Right forelimb (tissue), 1 donor: ENCODE measurements around the gene KRTAP4-8.
"Not testable (repeated sequence)": the region's sequence is repeated elsewhere in the genome, so short reads cannot be mapped to it uniquely, and the experiment has no call there.

Experiments used
- DNase-seq: peaks from one replicate; pipeline ENCODE4 v3.0.0-alpha.2; 2018

KRTAP4-8 gene

DNA sequence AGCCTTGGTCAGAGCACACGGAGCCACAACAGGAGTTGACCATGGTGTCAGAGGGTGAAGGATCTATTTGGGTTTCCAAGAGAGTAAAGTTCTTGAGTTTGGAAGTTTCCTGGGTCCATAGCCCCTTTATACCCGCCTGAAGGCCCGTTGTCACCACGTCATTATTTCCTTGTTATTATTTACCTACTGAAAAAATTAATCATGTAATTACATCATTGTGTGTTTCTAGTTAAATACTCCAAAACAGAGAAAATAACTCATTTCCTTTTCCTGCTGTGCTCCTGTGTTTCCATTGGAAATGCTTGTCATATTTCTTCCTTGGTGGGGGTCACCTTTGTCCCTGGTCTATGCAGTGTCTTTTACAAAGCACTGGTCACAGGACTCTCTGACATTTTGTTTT, at the start of gene KRTAP4-8:
Gene KRTAP4-8, minus strand, starts transcription at position 101 of the 400 bp plus-strand sequence. Its CDS starts 58 bp downstream, at position 43.
- no peak for DNase-seq

DNA sequence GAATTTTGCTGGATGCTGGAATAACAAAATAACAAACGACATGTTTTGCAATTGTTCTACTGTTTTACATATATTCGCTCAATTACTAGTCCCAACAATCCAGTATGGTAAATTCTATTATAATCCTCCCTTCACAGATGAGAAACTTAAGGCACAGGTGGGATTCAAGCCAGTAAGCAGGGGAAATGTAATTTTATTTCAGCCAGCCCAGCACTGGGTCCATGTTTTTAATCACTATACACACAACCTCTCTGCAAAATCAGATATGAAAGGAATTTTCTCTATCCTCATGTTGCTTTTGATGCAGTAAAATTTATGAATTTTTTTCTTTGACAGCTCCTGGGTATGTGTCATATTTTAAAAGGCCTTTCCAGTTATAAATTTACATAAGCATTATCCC, 47.3 kb upstream of the KRTAP4-8 start:
- DNase-seq, result no peak

DNA sequence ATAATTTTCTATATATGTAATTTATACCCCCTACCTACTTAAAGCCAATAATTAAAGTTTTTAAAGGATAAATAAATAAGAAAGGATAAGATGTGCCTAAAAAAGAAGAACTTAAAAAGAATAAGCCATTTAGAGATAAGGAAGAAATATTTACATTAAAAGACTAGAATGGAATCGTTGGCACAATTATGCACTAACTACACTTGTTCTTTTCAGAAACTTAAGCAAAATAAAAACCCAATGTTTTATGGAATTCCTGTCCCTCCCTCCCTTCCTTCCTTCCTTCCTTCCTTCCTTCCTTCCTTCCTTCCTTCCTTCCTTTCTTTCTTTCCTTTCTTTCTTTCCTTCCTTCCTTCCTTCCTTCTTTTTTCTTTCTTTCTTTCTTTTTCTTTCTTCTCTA, 46.9 kb upstream of the KRTAP4-8 start:
- no peak for DNase-seq

- no peak for DNase-seq
Measured at GRCh38 chr17:41141361-41141760, 43.4 kb upstream of the KRTAP4-8 start.

GRCh38 chr17:41140360-41141131, 42.6 kb upstream of the KRTAP4-8 start, which contains the start of gene KRTAP4-6:
TSS of gene KRTAP4-6 (minus strand) at chr17:41140544. CDS start at chr17:41140487, 57 bp downstream.
- DNase-seq, result no peak

- DNase-seq, result not testable (repeated sequence)
Measured at GRCh38 chr17:41139865-41140264, 41.9 kb upstream of the KRTAP4-8 start.

- no peak for DNase-seq
Measured at GRCh38 chr17:41133880-41134735, 36.2 kb upstream of the KRTAP4-8 start.

- DNase-seq, result no peak
Measured at GRCh38 chr17:41131979-41132378, 34.0 kb upstream of the KRTAP4-8 start.

GRCh38 chr17:41127371-41127770, 29.4 kb upstream of the KRTAP4-8 start:
- no peak for DNase-seq

GRCh38 chr17:41126412-41126811, 28.5 kb upstream of the KRTAP4-8 start:
- DNase-seq, result no peak

DNA sequence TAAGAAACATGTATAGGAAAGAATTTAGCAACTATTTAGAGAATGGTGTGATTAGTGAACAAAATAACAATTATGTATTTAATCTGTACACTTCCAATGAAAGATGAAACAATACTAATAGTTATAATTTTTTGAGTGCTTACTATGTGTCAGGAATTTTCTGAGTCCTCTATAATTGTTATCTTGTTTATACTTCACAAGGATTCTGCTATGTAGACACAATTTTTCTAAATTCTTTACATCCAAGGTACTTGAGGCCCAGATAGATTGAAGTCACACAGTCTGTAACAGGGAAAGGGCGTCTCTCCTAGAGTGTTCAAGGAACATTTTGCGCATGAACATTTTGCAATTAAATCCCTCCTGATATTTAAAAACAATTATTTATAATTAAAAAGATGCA, 27.1 kb upstream of the KRTAP4-8 start:
- DNase-seq, result no peak

- not testable (repeated sequence) for DNase-seq
Measured at GRCh38 chr17:41123991-41124371, 26.0 kb upstream of the KRTAP4-8 start, which contains the start of gene KRTAP4-12. TSS of gene KRTAP4-12 (minus strand) at chr17:41124182. CDS start at chr17:41124122, 60 bp downstream.

DNA sequence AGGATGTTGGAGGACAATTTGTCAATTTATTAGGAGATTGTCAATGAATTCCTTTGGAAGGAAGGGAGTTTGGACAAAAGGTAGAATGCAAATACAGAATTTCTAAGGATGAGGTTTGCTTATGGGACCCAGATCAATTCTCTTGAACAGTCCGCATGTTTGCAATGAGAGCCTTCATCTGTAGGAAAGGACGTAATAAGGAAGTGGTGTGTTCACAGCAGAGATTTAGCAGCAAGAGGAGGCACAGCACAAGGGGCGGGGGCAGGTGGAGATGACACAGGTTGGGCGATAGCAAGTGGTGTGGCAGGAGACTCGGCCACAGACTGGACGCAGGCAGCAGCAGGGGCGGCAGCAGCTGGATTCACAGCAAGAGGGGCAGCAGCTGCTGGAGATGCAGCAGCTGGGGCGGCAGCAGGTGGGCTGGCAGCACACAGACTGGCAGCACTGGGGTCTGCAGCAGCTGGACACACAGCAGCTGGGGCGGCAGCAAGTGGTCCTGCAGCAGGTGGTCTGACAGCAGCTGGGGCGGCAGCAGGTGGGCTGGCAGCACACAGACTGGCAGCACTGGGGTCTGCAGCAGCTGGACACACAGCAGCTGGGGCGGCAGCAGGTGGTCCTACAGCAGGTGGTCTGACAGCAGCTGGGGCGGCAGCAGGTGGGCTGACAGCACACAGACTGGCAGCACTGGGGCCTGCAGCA, 25.5 kb upstream of the KRTAP4-8 start:
- DNase-seq, result not testable (repeated sequence)

- no peak for DNase-seq
Measured at GRCh38 chr17:41121742-41122141, 23.8 kb upstream of the KRTAP4-8 start.

DNA sequence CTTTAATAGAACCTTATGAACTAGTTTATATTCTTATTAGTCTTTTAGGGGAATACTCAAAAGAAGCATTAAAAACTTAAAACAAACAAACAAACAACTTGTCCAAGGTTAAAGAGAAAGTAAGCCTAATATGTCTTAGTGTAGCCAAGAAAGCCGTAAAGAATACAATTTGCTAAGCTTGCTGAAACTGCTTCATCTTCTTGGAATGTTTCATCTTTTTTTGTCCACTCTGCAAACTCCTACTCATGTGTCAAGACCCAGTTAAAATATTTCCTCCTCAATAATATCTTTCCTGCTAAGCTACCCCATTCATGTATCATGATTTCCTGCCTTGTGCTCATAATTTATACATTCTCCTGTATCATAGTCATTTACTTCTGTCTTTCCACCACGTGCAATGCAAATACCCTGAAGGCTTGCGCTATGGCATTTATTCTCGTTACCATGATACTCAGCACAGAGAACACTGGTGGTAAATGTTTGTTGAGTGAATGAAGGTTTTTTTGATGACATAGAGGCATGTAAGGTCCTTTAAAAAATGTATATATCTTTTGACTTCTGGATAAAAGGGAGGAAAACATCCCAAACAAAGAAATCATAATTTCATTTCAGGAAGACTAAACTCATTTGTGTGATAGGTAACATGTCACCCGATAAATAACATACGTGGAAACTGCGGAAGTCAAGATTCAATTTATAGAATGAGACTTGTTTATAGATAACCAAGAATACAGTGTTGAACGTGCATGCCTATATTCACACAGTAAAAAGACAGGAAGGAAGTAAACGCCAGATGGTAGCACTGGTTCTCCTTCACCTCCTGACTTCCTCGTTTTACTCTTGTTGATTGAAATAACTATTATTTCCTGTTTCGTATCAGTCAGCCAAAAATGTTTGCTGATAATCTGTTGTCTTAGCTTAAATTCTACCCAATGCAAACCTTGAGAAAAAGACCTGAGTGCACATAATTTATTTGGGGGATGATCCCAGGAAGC, 22.1 kb upstream of the KRTAP4-8 start:
- not testable (repeated sequence) for DNase-seq

- no peak for DNase-seq
Measured at GRCh38 chr17:41118721-41119120, 20.8 kb upstream of the KRTAP4-8 start.

DNA sequence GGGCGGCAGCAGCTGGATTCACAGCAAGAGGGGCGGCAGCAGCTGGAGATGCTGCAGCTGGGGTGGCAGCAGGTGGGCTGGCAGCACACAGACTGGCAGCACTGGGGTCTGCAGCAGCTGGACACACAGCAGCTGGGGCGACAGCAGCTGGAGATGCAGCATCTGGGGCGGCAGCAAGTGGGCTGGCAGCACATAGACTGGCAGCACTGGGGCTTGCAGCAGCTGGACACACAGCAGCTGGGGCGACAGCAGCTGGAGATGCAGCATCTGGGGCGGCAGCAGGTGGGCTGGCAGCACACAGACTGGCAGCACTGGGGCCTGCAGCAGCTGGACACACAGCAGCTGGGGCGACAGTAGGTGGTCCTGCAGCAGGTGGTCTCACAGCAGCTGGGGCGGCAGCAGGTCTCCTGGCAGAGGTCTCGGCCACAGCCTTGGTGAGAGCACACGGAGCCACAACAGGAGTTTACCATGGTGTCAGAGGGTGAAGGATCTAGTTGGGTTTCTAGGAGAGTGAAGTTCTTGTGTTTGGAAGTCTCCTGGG, 20.0 kb upstream of the KRTAP4-8 start, which contains the start of gene KRTAP4-11:
Gene KRTAP4-11, minus strand, starts transcription at position 528 of the 541 bp plus-strand sequence. Its CDS starts 58 bp downstream, at position 470.
- DNase-seq, result not testable (repeated sequence)

DNA sequence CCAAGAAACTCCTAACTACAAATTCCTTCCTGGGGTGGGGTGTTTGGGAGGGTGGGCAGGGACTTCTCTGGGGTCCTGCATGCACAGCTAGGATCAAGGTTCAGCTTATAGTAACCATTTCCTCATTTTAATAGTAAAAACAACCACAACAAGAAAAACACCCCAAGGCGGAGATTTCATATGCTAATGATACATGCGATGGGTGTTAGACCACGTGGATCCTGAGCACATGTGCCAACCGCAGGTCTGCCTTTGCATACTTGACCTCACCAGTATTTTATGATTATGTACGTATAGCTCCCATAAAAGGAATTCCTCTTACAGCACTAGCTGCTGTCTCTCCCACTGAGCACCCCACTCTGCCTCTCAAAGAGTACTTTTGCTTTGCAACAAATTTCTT, 18.4 kb upstream of the KRTAP4-8 start:
- DNase-seq, result no peak

DNA sequence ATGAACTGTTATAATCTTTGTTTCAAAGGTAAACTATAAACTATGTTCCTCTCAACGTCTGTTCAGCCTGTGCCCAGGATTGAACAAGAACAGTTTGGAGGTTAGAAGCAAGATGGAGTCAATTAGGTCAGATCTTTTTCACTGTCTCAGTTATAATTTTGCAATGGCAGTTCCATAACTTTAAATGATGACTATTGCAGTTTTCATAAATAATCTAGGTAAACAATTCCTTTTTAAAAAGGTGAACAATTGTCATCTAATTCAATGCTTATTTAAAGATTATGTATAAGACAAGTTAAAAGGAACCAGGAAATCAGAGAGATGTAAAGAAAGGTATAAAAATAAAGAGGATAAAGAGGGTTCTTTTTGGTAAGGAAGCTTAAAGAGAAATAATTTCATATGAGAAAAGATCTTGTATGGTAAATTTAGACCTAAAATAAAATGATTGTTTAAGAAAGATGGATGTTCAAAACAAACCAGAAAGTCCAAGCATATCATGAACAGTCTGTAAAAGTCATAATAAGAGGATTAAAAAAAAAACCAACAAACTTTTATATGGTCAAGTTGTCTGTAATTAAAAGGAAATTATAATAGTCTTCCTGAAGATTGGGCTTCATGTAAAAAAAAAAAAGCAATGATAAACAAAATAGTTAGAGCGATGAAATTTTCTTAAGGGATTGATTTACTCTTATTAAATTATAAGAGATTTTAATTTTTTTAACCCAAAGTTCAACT, 13.4 kb upstream of the KRTAP4-8 start:
- no peak for DNase-seq

GRCh38 chr17:41108728-41109386, 10.9 kb upstream of the KRTAP4-8 start:
- DNase-seq, result not testable (repeated sequence)
